GM19043 (cell line): ENCODE data around the gene ASCL3.
A peak's percentile ranks its signal among the peaks of the same experiment; 100 is the strongest.
"Not testable (repeated sequence)": the region's sequence is repeated elsewhere in the genome, so short reads cannot be mapped to it uniquely, and the experiment has no call there.

Experiments
- ATAC-seq: cut with Tn5 transposase; IDR thresholded peaks from one replicate; pipeline ENCODE4 v1.9.1; 2021; ENCODE audit warnings: low read depth; ENCODE audit not compliant: unreplicated experiment

The ASCL3 gene

DNA sequence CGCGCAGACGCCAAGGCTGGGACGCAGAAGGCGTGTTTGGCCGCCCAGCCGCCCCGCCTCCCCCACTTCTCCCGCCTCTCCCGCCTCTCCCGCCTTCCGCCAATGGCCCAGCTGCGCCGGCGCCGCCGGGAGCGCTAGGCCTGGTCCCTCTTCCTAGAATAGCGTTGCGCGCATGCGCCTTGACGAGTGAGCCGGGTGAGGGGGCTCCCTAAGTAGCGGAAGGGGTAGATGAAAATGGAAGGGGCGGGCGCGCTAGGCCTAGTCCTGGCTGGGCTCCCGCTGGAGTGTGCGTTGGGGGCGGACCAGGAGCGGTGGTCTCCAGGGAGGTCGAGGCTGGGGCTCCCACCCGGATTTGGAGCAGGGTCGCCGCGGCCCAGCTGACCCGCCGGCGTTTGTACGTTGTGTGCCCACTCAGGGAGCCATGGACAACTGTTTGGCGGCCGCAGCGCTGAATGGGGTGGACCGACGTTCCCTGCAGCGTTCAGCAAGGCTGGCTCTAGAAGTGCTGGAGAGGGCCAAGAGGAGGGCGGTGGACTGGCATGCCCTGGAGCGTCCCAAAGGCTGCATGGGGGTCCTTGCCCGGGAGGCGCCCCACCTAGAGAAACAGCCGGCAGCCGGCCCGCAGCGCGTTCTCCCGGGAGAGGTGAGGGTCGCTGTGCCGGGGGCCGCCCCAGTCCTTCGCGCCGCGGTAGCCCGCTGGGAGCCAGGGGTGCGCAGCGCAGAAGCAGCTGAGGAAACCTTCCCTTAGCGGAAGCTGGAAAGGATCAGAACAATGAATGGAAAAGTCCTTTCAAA lies 31.6 kb downstream of the ASCL3 start, which contains the start of gene AKIP1:
TSS of gene AKIP1 (plus strand) at position 161 of the 795 bp plus-strand sequence. CDS start at position 422, 261 bp downstream.
- ATAC-seq: peak; percentile 67

DNA sequence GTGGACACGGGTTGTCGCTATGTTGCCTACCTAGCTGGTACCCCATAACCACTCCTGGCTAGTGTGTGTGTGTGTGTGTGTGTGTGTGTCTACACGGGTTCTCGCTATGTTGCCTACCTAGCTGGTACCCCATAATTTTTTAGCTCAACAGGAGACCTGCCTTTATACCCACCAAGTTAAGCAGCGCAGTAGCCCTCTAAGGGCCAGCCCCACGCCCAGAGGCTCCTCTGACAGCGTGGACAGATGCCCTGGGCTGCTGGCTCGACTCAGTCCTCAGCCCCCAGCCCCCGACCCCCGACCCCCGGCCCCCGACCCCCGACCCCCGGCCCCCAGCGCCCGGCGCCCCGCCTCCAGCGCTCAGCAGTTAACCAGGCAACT lies 32.2 kb downstream of the ASCL3 start:
- ATAC-seq: no peak

- no peak for ATAC-seq
These were observed 34.7 kb downstream of the ASCL3 start for GRCh38 chr11:8908099-8908498.

GRCh38 chr11:8907116-8907515 lies 35.7 kb downstream of the ASCL3 start:
- no peak for ATAC-seq

DNA sequence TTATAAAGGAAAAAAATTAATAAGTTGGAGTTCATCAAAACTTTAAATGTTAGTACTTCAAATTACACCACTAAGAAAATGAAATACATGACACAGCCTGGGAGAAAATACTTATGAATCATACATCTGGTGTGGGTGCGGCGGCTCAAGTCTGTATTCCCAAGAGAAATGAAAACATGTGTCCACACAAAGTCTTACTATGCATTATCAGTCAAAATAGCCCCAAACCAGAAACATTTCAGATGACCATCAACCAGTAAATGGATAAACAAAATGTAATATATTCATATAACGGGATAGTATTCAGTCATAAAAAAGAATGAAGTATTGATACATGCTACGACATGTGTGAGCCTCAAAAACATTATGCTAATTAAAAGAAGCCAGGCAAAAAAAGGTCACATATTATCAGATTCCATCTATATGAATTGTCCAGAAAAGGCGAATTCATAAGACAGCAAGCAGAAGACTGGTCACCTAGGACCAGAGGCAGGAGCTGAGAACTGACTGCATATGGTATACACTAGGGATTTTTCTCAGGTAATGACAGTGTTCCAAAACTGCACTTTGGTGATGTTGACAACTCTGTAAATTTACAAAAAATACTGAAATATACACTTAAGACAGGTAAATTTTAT lies 37.2 kb downstream of the ASCL3 start:
- ATAC-seq: no peak

DNA sequence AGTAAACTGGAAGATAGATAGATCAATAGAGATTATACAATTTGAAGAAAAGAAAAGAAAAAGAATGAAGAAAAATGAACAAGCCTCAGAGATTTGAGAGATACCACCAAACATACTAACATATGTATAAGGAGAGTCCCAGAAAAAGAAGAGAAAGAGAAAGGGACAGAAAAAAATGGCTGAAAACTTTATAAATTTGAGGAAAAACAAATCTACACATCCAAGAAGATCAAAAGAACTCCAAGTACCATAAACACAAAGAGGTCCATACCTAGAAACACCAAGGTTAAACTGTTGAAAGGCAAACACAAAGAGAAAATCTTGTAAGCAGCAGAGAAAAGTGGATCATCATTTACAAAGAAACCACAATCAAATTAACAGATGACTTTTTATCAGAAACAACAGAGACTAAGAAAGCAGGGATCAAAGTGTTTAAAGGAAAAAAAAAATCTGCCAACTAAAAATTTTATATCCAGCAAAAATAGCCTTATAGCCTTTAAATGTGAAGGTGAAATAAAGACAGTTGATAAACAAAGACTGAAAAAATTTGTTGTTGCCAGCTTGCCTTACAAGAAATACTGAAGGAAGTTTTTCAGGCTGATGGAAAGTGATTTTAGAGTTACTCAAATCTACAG lies 43.6 kb downstream of the ASCL3 start:
- ATAC-seq: no peak

DNA sequence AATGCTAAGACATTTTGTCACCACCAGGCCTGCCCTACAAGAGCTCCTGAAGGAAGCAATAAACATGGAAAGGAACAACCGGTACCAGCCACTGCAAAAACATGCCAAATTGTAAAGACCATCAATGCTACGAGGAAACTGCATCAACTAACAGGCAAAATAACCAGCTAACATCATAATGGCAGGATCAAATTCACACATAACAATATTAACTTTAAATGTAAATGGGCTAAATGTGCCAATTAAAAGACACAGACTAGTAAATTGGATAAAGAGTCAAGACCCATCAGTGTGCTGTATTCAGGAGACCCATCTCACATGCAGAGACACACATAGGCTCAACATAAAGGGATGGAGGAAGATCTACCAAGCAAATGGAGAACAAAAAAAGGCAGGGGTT lies 51.6 kb downstream of the ASCL3 start:
- not testable (repeated sequence) for ATAC-seq
